Lower lobe of right lung (tissue), 2 donors: Measurements from ENCODE around the gene ST3GAL3. TPM values are rescaled to one million over a fixed set of nuclear protein-coding genes. Genes with fewer than 3 reads are reported as not detected.

Experiments
- ATAC-seq, 2 donors: fragments of 200-7000 bp; cut with Tn5 transposase; one replicate each; pipeline ENCODE4 v1.9.1; 2020 to 2022; ENCODE audit warnings: mild to moderate bottlenecking in 2 of 2, moderate library complexity in 2 of 2
- DNase-seq: peaks from one replicate; pipeline ENCODE4 v3.0.0-alpha.2; 2020
- H3K27ac ChIP-seq: fragments of 200-600 bp; one replicate; pipeline ENCODE4 v1.8.0; 2022
- H3K27me3 ChIP-seq: fragments of 200-600 bp; one replicate; pipeline ENCODE4 v1.8.0; 2022; ENCODE audit warnings: low read depth
- H3K36me3 ChIP-seq: fragments of 200-600 bp; one replicate; pipeline ENCODE4 v1.8.0; 2022; ENCODE audit warnings: mild to moderate bottlenecking
- H3K4me1 ChIP-seq: fragments of 200-600 bp; one replicate; pipeline ENCODE4 v1.8.0; 2022
- H3K4me3 ChIP-seq: fragments of 200-600 bp; one replicate; pipeline ENCODE4 v1.8.0; 2022; ENCODE audit warnings: mild to moderate bottlenecking
- H3K9me3 ChIP-seq: fragments of 200-600 bp; one replicate; pipeline ENCODE4 v1.8.0; 2022
- CTCF ChIP-seq: fragments of 200-600 bp; IDR thresholded peaks from one replicate; pipeline ENCODE4 v1.8.0; 2022; ENCODE audit warnings: antibody characterized with exemption, mild to moderate bottlenecking
- intact Hi-C: fragments of 100-400 bp; cut with DNase I; formaldehyde crosslinking; loops from one replicate; pipeline ENCODE4 v1.11.0; 2022
- total RNA-seq: library from RNA; stranded (reverse); fragmentation: NEBNext Ultra II Directional; extraction: Animal tissue kit (Norgen Biotek cat#: 25700); gene quantifications from one replicate; pipeline ENCODE4 v1.2.1, GENCODE V29; 2021
- donor health status: DM: no; HTN: yes; CAD: no; lungs with severe emphysema.

Gene ST3GAL3
- total RNA-seq, 1 donor from 2014 or later = 23.6 TPM

GRCh38 chr1:43742026-43742425 lies 34.7 kb downstream of the ST3GAL3 start:
- Histone ChIP-seq H3K9me3 (no peaks in the 10 kb centered on the region), H3K4me1 (no peaks in the 10 kb centered on the region), H3K4me3 (no peak overlapping the region), H3K27me3 (no peaks in the 10 kb centered on the region), H3K27ac (no peak overlapping the region), H3K36me3 (peaks cover 7% of the 10 kb centered on the region)
- intact Hi-C loops = no loop called here
- ATAC-seq = no peak
- TF ChIP-seq CTCF = no peak
- no peak for DNase-seq

- intact Hi-C loops = no loop called here
- Histone ChIP-seq H3K36me3 (peaks cover 4% of the 10 kb centered on the region), H3K27me3 (no peaks in the 10 kb centered on the region), H3K4me1 (no peaks in the 10 kb centered on the region), H3K4me3 (no peak overlapping the region), H3K27ac (no peak overlapping the region), H3K9me3 (no peaks in the 10 kb centered on the region)
- TF ChIP-seq CTCF = no peak
- no peak for ATAC-seq
- DNase-seq = no peak
Observed at GRCh38 chr1:43743206-43743605, 35.9 kb downstream of the ST3GAL3 start.

- intact Hi-C loops = no loop called here
- DNase-seq (no peak), ATAC-seq (no peak)
- Histone ChIP-seq H3K4me3 (no peak overlapping the region), H3K27ac (no peak overlapping the region), H3K9me3 (no peaks in the 10 kb centered on the region), H3K27me3 (no peaks in the 10 kb centered on the region), H3K4me1 (no peaks in the 10 kb centered on the region), H3K36me3 (no peaks in the 10 kb centered on the region)
- TF ChIP-seq CTCF = no peak
Observed at GRCh38 chr1:43747736-43748135, 40.4 kb downstream of the ST3GAL3 start.

GRCh38 chr1:43750083-43750482 lies 42.7 kb downstream of the ST3GAL3 start:
- intact Hi-C loops = no loop called here
- no peak for DNase-seq
- ATAC-seq = no peak

GRCh38 chr1:43753422-43753821 lies 46.1 kb downstream of the ST3GAL3 start:
- ATAC-seq (no peak), DNase-seq (no peak)
- Histone ChIP-seq H3K9me3 (no peaks in the 10 kb centered on the region), H3K4me3 (no peak overlapping the region), H3K27me3 (no peaks in the 10 kb centered on the region), H3K27ac (no peak overlapping the region), H3K36me3 (no peaks in the 10 kb centered on the region), H3K4me1 (no peaks in the 10 kb centered on the region)
- TF ChIP-seq CTCF = no peak
- intact Hi-C loops = no loop called here

More at GRCh38 chr1:43750083-43750482, 42.7 kb downstream of the ST3GAL3 start:
- TF ChIP-seq CTCF = no peak
- H3K36me3 ChIP-seq = no peaks in the 10 kb centered on the region
- H3K27ac ChIP-seq = no peak overlapping the region
- no peaks in the 10 kb centered on the region for H3K27me3 ChIP-seq
- H3K4me1 ChIP-seq = no peaks in the 10 kb centered on the region
- H3K4me3 ChIP-seq = no peak overlapping the region
- H3K9me3 ChIP-seq = no peaks in the 10 kb centered on the region

- intact Hi-C loops = no loop called here
- Histone ChIP-seq H3K4me3 (no peak overlapping the region), H3K4me1 (no peaks in the 10 kb centered on the region), H3K27ac (no peak overlapping the region), H3K9me3 (no peaks in the 10 kb centered on the region), H3K27me3 (no peaks in the 10 kb centered on the region), H3K36me3 (no peaks in the 10 kb centered on the region)
- DNase-seq = no peak
- no peak for TF ChIP-seq CTCF
- ATAC-seq = no peak
Observed at GRCh38 chr1:43754892-43755291, 47.6 kb downstream of the ST3GAL3 start.
